D721Med (cell line): Measurements from ENCODE around the gene KRTAP2-1.

ENCODE experiments used
- DNase-seq: peaks from one replicate; pipeline ENCODE4 v3.0.0; 2011; ENCODE audit warnings: low spot score; ENCODE audit not compliant: insufficient read length
- FAIRE-seq: peaks from 2 replicates; lab custom pipeline; 2011; peaks lifted over from hg19 to GRCh38; lab: Jason Lieb, UNC
- CTCF ChIP-seq: IDR thresholded peaks from 2 replicates; pipeline ENCODE4 v1.5.1; 2012; ENCODE audit warnings: mild to moderate bottlenecking, control low read depth; ENCODE audit not compliant: insufficient read depth; ENCODE audit errors: missing control alignments

KRTAP2-1 gene

GRCh38 chr17:41026715-41027471 lies 20.2 kb downstream of the KRTAP2-1 start, which contains the start of gene KRTAP1-5:
Gene KRTAP1-5, minus strand, starts transcription at chr17:41027208. Its CDS starts 53 bp downstream, at chr17:41027155.
- DNase-seq (no peak), FAIRE-seq (no peak)
- TF ChIP-seq CTCF: no peak

GRCh38 chr17:41024697-41025096 lies 22.4 kb downstream of the KRTAP2-1 start:
- DNase-seq (no peak), FAIRE-seq (no peak)
- no peak for TF ChIP-seq CTCF

- no peak for FAIRE-seq
- DNase-seq: no peak
- no peak for TF ChIP-seq CTCF
Observed at GRCh38 chr17:41020336-41020735, 26.8 kb downstream of the KRTAP2-1 start.

- no peak for FAIRE-seq
- no peak for DNase-seq
- TF ChIP-seq CTCF: no peak
Observed at GRCh38 chr17:41019415-41019814, 27.7 kb downstream of the KRTAP2-1 start.

- TF ChIP-seq CTCF: no peak
- FAIRE-seq (no peak), DNase-seq (no peak)
Observed at GRCh38 chr17:41018541-41018940, 28.6 kb downstream of the KRTAP2-1 start.

GRCh38 chr17:41016578-41017215 lies 30.4 kb downstream of the KRTAP2-1 start:
- DNase-seq (no peak), FAIRE-seq (no peak)
- no peak for TF ChIP-seq CTCF

GRCh38 chr17:41015454-41015853 lies 31.7 kb downstream of the KRTAP2-1 start:
- DNase-seq (no peak), FAIRE-seq (no peak)

More at GRCh38 chr17:41015454-41015853, 31.7 kb downstream of the KRTAP2-1 start:
- TF ChIP-seq CTCF: no peak
